ENCODE results near the gene NADK.

The NADK gene

DNA sequence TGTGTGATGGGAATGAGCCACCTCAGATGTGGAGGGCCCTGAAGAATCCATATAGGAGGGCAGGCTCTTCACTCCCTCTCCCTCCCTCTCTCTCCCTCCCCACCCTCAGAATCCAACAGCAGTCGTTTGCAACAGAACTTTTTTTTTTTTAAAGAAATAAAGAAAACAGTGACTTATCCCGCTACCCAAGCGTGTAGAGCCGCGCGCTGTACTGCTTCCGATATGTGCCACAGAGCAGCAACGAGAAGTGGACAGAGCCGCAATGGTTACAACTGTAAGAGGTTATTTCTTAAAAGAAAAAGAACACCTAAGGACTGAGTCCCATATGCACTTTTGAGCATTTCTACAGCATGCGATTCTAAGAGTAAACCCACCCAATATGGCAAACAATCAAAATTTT is 7.4 kb upstream of the NADK start:
- DNase-seq = no peak

DNA sequence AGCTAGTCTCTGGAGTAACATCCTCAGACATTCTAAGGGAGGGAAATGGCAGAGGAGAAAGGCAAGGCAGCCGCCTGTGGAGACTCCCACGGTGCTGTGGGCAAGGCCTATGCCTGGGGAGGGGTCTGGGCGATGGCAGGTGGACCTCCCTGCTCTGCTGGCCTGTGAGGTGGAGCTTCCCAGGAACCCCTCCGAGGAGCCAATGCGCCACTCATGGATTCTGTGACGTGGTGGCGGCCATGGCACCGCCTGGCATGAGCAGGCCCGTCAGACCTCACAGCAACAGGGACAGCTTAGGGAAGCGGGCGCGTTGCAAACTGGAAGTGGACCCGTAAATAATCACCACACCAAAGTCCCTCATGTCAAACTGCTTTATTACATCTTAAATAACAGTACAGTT is 6.7 kb upstream of the NADK start:
- no peak for DNase-seq

DNA sequence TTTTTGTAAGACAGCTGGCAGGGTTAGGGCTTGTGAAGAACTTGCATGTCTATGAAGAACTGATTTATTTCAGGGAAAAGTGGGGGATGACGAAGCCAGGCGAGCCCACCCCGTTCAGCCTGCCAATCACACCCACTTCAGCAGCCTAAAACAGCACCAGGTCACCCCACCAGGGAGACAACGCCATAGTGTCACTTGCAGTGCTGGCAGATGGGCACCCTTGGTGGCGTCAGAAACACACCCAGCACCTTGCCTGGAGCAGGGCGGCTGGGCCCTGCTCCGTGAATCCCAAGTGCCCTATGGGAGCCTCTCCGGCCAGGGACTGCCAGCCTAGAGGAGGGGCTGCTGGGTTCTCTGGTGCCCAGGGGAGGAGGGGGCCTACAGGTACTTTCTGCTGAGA is 5.0 kb upstream of the NADK start:
- DNase-seq = no peak

DNA sequence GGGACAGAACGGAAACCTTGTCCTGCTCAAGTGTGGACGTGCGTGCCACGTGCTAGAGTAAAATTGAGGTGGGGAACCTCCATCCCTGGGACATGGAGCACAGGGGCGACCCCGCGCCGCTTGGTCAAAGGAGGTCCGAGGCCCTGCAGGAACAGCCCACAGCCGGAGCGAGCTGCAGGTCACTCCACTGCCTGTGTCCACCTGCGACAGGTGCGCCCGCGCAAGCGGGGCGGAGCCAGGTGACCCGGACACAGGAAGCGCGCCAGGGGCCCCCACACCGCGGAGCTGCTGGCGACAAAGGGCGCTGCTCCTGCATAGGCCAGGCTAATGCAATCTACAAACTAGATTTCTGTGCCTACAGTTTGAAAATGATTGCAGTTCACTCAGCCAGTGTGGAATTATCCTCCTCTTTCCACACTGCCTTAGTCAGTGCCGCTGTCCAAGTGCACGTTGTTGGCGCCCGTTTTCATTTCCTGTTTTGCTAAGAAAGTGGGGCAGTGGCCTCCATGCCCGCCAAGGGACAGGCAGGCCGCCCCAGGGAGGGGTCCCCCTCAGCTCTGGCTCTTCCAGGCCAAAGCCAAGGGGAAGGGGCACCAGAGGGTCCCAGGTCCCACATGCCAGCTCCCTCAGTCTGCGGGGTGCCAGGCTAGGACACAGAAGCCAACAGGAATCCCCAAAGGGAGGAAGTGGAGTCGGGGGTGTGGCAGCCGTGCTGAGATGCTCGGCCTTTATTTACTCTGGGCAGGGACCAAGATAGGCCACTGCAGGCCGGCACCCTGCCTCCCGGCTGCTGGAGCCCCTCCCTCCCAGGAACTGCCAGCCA is 4.3 kb upstream of the NADK start:
- DNase-seq = no peak

GRCh38 chr1:1781526-1781903 is 3.2 kb upstream of the NADK start:
- DNase-seq = no peak

GRCh38 chr1:1780598-1781525 is 2.6 kb upstream of the NADK start:
- DNase-seq = no peak

GRCh38 chr1:1779691-1780597 is 1.7 kb upstream of the NADK start:
- DNase-seq = no peak

DNA sequence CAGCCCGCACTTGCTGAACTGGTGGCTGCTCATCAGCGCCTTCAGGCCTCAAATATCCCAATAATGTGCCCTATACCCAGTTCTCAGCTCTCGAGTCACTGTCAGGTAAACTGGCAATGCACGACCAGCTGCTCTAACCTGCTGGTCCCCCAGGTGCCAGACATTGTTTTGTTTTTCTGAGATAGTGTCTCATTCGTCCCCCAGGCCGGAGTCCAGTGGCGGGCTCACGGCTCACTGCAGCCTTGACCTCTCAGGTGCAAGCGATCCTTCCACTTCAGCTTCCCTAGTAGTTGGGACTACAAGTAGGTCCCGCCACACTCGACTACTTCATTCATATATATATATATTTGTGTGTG is 1.0 kb upstream of the NADK start:
- no peak for DNase-seq

DNA sequence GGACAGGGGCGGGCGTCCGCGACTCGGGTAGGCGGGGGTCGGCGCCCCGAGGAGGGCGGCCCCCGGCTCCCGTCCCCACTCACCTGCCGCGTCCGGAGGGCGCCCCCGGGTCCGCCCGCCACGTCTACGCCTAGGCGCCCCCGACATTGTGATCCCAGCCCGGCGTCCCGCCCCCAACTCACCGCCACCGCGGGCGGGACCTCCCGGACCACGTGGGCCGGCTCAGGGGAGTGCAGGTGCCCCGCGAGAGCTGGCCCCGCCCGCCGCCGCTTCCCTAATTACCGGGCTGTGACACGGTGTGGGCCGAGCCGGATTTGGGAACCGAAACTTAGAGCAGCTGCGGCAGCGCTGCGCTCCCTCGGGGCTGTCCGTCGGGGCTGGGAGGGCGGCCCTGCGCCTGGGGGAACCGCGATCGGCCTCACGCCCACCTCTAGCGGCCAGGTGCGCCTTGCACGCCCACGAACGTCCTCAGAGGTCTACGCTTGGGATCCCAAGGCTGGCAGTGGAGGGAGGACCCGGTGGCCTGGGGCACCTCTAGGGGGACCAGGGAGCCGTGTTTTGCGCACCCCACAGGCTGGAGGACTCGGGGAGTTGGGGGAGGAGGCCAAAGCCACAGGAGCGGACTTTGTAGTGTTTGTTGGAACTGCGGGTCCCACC is 521 bp upstream of the NADK start:
- DNase-seq = no peak

DNA sequence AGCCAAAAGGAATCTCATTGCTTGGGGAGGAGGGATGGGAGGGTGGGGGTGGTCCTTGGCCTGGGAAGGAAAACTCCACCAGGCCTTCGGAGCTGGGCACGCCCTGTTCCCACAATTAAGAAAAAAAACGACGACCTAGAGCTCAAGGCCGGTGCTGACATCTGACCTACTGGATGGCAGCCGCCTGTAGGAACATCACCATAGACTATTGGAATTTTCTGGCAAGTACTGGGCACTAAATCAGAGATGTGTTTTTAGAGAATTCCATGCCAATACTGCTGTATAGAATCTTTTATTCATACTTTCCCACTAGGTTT is 729 bp downstream of the NADK start:
- DNase-seq = no peak

DNA sequence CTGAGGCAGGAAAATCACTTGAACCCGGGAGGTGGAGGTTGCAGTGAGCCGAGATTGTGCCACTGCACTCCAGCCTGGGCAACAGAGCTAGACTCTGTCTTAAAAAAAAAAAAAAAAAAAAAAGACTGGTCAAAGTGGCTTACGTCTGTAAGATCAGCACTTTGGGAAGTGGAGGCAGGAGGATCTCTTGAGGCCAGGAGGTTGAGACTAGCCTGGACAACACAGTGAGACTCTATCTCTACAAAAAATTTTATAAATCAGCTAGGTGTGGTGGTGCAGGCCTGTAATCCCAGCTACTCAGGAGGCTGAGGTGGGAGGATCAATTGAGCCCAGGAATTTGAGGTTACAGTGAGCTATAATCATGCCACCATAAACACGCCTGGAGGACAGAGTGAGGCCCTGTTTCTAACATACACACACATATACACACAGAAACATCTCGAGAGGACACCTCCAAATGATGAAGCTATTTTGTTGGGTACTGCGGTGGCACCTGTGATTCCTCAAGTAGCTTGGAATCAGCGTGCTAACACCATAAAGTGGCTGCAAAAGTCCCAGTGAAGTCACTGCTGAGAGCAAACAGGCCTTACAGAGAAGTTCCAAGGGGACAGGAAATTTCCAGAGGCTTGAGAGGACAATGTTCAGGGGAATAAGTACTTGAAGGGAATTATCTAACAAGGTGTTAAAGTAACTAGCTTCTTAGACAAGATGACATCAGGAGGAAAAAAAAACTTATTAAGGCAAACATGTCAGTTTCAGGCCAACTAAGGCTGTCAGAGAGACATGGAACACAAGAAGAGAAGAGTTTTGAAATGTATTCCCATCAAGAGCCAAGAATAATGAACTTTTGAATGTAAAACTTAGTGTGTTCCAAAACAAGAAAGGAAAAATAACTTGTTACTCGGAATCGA is 1.3 kb downstream of the NADK start:
- no peak for DNase-seq

- no peak for DNase-seq
These were observed 2.7 kb downstream of the NADK start for GRCh38 chr1:1775327-1776226.

DNA sequence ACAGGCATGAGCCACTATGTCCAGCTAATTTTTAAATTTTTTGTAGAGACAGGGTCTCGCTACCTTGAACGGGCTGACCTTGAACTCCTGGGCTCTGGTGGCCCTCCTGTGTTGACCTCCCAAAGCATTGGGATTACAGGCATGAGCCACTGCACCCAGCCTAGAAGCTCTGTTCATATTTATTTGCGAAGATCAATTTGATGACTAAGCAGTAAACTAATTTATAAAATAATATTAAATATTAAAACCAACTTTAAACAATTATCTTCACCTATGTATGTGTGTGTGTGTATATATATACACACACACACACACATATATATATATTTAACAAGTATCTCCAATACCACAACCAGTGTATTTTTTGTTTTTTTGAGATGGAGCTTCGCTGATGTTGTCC is 4.4 kb downstream of the NADK start:
- DNase-seq = no peak

DNA sequence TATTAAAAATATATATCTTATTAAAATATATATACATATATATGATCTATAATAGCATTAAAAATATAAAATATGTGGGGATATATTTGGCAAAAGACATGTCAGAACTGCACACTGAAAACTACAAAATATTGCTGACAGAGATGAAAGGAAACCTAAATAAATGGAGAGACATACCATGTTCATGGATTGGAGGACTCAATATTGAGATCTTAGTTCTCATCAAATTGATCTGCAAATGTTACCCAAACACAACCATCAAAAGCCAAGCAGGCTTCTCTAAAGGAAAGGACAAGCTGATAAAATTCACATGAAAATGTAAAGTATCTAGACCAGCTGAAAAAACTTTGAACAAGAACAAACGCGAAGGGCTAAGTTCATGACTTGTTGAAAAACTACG is 7.2 kb downstream of the NADK start:
- no peak for DNase-seq

DNA sequence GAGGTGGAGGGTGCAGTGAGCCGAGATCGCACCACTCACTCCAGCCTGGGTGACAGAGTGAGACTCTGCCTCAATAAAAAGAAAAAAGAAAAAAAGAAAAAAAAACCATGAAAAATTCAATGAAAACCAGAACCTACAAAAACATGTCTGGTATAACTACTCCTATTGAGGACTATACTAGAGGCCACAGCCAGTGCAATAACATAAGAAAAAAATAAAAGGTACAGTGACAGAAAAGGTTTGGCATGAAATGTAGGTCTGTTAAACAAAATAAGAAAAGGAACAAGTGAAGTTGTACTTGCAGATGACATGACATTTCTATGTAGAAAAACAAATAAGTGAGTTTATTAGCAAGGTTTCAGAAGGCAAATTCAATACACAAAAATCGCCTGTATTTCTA is 8.2 kb downstream of the NADK start:
- DNase-seq = no peak

- no peak for DNase-seq
These were observed 9.8 kb downstream of the NADK start for GRCh38 chr1:1768249-1768992.

DNA sequence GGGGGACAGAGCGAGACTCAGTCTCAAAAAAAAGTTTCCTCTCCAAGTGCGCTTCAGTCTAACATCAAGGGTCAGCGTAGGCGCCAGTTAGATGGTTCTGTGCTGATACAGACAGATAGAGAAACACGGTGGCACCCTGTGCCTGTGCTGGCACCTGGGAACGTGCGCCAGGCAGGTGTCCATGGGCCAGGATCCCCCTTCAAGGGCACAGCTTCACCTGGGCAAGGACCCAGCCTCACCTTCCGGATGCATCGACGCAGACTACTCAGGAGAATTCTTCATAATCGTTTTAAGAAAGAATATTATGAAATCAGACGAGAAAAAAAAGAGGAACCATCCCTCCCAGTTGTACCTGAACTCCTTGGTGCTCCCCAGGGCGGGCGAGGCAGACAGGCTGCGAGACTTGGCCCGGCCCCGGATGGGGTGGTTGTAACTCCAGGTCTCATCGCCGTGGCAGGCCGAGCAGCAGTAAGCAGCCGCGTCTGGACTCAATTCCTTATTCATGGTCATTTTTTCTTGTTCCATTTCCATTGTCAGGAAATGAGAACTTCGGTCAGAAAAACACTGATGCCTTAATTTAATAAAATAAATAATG is 13.3 kb downstream of the NADK start:
- DNase-seq = no peak

DNA sequence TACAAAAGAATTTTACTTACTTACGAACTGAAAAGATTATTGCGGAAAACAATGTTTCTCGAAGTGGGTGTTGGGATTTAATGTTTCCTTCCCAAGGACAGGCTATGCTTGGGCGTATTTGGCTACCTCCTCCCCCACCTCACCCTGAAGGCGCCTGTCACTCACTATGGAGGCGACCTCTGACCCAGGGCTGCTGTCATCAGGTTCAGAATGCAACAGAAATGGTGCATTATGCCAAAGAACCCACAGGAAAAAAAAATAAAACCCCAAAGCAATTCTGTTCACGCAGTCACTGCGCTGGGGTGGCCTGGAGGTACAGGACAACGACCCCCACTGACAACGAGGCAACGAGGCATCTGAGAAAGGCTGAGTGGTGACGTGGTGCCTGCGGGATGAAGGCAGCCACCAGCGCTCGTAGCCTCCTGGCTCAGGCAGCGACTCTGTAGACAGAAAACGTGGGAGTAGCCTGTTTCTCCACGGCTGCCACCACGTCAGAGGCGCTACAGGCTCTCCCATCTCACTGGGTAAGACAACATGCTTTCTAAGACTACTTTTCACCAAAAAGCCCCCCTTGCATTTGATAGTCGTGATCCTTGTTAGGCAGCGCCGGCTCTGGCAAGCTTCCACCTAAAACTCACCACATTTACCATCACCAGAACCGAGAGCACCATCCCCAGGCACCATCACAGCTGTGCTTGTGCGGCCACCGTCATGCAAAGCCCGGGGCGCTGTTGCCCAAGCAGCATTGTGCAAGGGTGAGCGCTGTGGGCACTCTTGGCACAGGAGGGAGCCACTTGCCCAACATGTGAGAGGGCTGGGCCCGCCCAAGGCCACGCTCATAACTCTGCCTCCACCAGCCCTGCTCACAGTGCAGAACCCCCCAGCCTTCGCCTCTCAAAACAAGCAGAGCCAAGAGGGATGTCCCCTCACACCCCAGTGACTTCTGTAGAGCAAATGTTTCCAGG is 14.3 kb downstream of the NADK start:
- DNase-seq = no peak
